Medulla oblongata (tissue), 1 donor: ENCODE results near the gene ACOT12.
"Not testable (repeated sequence)": the region's sequence is repeated elsewhere in the genome, so short reads cannot be mapped to it uniquely, and the experiment has no call there.

Source experiments
- DNase-seq: peaks from one replicate; pipeline ENCODE4 v3.0.0-alpha.2; 2015; ENCODE audit errors: extremely low spot score

ACOT12 gene

DNA sequence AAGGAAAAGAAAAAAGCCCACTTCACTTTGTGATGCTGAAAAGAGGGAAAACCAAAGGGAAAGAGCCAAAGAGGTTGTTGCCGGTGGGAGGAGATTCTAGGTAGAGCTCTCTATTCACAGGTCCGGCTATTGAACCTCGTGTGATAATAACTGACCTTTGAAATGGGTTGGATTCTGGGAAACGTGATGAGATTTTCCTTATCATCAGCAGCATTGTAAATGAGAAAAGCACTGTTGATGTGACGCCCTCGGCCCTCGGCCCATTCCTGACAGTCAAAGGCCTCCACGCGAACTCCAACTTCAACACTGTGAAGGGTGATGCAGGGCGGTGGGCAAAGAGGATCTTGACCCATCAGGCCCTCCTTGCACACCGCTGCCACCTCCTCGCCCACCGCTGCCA, 49.2 kb downstream of the ACOT12 start:
- no peak for DNase-seq

DNA sequence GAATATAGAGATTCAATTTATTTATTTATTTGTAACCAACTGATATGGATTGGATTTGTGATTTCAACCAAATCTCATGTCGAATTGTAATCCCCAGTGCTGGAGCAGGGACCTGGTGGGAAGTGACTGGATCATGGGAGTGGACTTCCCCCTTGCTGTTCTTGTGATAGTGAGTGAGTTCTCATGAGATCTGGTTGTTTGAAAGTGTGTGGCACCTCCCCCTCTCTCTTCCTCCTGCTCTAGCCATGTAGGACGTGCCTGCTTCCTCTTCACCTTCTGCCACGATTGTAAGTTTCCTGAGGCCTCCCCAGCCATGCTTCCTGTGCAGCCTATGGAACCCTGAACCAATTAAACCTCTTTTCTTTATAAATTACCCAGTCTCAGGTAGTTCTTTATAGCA, 55.7 kb downstream of the ACOT12 start:
- DNase-seq: not testable (repeated sequence)

DNA sequence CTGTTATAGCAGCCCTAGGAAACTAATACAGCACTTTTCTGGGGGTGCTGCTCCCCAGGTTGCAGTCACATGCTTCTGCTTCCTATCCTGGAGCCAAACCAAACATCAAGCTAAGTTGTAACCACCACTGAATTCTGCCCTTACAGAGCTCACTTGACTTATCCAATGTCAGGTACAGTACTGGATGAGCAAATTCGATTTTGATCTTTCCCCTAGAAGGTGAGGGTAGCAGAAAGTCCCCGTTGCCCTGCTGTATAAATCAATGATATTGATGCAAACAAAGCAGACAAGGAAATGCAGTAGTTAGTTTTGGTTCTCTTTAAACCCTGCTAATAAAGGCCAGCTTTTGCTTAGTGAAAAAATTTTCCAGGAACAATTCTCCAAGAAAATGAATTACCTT, 56.1 kb downstream of the ACOT12 start:
- no peak for DNase-seq

DNA sequence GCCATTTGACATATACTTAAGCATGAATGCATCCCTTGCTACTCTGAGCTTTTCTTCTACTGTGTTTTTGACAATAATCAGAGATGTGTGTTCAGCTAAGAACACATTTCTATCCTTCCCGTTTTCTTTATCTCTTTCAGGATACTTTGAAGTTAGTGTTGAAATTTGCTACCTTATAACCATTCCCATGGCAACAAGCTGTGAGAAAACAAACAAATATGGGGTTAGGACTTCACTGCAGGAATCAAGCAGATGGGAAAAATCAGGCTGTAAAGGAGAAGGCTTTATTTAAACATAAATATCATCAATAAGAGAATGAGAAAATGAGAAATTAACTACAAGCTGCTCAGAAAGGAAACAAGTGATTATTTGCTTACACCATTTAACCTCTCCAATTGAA, 57.4 kb downstream of the ACOT12 start:
- DNase-seq: no peak

DNA sequence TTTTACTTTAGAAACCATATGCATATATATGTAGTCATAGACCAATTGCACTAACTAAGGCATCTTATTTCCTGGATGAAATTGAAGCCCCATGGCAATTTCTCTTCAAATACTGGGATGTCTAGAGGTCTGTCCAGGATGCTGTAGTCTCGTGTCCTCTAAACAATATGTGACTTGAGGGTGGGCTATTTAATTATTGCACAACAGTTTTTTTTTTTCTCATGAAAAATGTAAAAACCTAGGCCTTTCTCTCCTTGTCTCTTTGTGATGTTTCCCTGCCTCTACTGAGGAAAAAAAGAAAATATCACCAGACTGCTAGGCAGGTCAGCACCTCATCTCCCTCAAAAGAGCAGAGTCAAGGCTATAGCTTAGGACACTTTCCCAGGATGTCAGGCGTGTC, 58.0 kb downstream of the ACOT12 start:
- DNase-seq: no peak

DNA sequence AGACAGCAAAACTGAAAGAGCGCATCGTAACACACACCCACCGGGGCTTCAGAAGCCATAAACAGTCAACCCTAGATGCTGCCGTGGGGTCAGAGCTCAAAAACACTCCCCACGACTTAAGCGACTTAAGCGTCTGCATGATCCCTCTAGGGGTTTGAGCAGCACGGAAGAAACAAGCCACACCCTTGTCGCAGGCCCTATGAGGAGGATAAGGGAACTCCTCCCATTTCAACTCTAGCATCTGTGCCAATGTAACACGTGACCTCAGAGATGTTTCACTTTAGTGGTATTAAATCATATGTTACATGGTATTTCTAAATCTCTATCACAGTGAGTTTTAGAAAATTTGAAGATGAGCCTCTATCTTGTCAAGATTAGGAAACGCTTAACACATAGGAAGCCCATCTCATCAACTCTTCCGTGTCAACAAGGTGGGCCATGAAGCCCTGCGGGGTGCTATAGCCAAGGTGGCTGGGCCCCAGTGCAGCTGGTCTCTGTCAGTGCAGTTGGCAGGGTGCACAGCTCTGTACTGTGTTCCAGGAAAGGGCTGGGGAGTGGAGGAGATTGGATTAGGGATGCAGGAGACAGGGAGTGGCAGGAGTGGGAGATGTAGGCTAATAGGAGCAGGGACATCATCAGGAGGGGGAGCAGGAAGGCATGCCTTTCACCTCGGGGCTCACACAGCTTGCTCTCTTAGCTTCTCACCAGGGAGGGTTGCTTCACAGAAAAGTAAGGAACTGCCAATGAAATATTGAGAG, 59.5 kb downstream of the ACOT12 start:
- no peak for DNase-seq

DNA sequence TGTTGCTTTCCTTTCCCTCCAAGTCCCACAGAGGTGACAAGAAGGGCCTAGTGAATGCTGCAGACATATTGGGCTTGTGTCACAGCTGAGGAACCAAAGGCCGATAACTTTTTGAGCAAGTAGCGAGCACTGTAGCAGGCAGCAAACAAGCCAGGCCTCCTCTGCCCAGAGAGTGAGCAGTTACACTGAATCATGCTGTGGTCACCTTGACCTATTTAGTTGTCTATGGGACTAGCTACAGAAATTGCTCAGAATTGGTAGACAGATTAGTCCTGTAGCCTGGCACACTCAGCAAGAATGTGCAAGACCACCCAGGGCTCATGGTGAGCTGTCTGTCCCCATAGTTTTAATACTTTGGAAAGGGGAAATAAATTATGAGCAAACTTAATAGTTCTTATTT, 67.4 kb downstream of the ACOT12 start:
- DNase-seq: no peak

DNA sequence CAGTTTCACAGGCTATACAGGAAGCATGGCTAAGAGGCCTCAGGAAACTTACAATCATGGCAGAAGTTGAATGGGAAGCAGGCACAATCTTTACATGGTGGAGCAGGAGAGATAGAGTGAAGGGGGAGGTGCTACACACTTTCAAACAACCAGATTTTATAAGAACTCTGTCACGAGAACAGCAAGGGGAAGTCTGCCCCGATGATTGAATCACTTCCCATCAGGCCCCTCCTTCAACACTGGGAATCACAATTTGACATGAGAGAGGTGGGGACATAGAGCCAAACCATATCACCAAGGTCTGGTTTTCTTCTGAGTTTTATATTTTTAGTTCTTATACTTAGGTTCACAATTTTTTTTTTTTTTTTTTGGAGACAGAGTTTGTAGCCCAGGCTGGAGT, 76.4 kb downstream of the ACOT12 start:
- no peak for DNase-seq

DNA sequence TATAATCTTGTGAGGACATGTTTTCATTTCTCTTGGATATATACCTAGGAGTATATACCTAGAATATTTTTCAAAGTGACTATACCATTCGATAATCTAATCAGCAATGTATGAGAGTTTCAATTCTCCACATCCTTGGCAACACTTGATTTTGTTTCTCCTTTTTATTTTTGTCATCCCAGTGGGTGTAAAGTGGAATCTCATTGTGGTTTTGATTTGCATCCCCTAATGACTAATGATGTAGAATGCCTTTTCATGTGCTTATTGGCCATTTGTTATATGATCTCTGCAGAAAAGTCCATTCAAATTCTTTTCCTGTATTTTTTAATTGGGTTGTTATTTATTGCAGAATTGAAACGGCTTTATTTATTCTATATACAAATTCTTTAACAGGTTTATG, 77.4 kb downstream of the ACOT12 start:
- no peak for DNase-seq

DNA sequence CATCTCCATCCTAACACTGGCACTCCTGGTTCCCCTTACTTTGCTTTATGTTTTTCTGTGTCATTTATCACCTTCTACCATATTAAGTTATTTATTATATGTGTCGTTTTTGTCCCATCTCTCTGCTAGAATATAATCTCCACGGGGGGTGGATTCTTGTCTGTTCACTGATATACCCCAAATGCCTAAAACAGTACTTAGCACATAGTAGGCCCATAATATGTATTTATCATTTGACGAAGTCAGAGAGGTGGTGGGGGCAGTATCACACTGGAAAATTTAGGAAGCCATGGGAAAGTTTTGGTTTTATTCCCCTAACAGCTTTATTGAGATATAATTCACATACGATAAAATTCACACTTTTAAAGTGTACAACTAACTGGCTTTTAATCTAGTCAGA, 78.1 kb downstream of the ACOT12 start:
- no peak for DNase-seq

DNA sequence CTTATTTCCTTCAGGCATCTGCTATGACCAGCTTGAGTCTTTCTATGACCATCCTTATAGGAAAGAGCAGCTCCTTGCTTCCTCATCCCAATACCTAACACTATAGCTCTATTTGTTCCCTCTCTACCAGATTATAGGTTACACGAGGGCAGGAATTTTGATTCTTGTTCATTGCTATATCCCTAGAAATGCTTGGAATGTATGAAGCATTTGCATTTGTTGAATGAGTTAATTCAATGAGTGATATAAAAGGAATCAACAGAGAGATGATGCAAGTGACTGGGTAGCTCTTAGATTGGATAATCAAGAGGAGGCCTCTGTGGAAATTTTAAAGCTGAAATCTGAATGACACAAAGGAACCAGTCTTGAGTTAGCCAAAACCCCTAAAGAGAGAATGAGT, 78.6 kb downstream of the ACOT12 start:
- DNase-seq: no peak

DNA sequence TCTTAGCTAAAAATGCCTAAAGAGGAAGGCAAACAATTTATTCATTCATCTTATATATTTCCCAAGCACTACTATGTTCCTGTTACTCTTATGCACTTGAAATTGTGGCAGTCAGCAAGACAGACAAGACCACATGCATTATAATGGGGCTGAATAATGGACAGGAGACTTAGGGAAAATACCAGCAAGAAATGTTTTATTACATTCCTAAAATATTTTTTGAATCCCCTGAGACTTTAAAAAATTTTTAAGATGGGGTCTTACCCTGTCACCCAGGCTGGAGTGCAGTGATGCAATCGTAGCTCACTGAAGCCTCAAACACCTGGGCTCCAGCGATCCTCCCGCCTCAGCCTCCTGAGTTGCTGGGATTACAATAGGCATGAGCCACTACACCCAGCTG, 79.4 kb downstream of the ACOT12 start:
- no peak for DNase-seq

DNA sequence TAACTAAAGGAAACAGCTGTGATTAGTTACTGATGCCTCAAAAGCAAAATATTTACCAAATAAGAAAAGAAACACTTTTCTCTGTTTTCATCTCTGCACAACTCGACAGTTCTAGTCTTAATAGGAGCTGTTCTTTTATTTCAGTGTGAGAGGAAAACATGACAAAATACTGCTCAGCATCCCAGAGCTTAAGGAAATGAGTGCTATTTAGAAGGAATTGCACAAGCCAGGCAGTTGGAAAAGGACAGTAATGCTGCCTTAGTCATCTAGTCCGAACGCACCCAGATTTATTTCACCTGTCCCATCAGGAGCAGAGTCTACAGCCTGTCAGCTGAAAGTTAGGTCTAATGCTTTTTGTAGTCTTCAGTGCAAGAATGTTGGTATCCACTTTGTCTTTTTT, 80.2 kb downstream of the ACOT12 start:
- DNase-seq: no peak

DNA sequence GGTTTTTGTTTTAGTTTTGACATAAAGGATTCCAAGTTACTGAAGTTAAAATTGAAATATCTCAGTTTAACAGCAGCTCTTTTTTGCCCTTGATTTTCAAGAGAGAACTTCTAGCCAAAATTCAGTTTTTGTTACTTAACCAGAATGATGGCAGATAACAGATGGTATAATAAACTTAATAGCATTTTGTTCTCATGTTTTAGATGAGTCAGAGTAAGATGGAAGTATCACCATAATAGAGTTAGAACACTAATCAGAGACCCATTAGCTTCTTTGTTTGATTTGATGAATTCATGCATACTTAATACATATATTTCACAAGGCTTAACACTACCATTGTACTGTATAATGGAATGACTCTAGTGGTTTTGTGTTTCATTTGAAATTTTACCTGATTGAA, 80.7 kb downstream of the ACOT12 start:
- no peak for DNase-seq

DNA sequence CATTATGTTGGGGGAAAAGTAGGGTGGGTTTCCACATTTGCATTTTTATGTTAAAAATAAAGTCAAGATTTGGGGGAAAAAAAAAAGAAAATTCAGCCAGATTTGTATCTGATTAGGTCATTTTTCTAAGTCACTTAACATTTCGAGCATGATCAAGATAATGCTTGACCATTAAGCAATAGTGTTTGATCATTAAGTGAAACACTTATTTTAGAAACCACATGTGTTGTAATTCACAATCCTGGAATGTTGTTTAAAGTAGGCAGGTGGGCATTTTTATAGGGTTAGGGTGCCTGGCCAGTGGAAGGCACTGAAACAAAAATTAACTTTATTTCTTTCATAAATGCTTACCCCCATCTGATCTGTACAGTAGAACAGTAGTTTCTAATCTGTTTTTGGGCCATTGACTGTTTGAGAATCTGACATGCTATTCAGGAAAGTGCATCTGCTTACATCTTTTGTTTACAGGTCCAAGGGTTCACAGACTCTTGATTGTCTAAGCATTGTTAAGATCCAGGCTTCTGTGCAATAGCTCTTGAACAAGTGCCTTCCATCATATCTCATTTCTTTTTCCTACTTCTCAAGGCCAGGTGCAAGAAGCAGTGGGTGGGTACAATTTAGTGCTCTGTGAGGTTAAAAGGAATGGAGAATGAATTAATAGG, 83.4 kb downstream of the ACOT12 start:
- DNase-seq: no peak

DNA sequence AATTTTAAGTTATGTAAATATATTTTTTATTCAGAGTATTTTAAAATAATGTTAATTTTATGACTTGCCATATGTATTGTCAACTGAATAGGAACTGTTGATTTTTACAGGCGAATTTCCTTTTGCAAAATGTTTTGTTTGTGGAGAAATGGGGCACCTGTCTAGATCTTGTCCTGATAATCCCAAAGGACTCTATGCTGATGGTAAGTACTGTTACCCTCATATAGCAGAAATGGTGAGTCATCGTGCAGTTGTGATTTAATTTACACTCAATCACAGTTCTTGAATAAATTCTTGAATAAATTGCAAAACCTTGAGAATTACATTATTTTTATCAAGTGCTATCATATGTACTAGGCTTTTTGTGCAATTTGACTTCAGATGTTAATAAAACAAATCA, 85.1 kb downstream of the ACOT12 start:
- no peak for DNase-seq

DNA sequence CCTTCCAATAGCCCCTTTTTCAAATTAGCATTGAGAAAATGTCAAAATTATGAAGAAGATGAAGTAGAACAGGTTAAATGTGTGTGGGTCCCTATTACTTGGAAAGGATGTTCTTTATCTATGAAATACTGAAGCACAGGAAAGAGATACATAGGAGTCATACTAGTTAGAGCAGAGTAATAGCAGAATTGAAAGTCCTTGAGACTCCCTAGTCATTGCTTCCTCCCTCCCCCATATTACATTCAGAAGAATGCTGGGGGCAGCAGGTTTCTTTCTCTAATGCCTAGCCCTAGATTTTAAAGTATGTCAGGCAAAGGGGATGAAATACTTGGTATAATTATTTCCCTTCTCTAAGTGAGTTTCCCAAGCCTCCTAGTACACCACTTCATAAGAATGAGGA, 88.1 kb downstream of the ACOT12 start:
- DNase-seq: no peak

DNA sequence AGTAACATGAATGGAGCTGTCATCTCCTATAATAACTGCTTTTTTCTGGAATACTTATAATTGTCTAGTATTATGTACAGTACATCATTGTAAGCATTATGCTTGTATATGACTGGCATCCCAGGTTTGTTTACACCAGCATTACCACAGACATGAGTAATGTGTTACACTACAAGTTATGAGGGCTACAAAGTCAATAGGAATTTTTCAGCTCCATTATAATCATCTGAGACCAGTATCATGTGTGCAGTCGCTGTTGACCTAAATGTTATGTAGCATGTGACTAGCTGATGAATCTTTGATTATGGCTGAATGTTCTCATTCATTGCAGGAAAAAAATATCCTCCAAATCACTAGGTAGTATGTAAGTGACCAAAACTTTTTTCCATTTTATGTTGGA, 90.4 kb downstream of the ACOT12 start:
- DNase-seq: no peak

DNA sequence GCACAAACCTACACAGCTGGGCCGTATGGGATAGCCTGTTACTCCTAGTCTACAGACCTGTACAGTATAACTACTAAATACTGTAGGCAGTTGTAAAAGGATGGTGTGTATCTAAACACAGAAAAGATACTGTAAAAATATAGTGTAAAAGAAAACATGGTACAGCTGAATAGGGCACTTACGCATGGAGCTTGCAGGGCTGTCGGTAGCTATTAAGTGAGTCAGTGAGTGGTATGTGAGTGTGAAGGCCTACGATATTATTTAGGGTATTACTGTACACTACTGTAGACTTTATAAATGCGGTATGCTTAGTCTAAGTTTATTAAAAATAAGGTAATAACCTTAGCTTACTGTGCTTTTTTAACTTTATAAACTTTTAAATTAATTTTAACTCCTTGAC, 91.3 kb downstream of the ACOT12 start:
- no peak for DNase-seq

DNA sequence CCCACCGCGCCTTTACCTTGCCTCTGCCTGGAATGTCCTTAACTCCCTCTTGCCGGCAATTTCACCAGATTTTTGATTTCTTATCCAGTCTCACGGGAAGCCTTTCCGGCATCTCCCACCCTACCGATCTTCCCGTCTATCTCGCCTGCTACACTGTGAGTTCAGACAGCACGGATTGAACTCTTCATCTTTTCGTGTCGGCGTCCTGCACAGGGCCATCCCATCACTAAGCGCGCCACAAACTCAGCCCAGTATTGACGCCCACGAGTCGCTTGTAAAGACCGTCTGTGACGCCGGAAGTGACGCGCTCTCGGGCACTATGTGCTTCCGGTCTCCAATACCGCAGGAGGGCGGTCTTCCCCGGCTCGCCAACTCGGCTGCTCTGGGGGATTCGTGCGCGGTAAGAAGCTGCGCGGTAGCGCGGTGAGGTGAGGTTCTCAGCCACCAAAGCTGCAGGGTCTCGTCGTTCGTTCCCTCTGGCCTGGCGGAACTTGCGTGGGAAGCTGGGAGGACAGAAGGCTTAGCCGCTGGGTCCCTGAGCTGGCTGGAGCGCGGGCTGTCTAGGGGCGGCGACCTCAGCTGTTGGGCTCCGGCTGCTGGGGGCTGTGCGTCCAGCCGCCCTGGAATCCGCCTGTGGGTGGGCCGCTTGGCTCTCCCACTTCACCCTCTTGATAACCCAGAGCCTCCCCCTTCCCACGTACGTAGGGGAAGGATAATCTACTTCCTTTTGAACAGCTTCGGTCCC, 92.5 kb downstream of the ACOT12 start, which contains the start of gene ZCCHC9:
ZCCHC9 (plus strand) TSS at position 317 of the 745 bp plus-strand sequence. CDS start 3,171 bp downstream, outside the sequence.
- DNase-seq: peak; percentile 97

DNA sequence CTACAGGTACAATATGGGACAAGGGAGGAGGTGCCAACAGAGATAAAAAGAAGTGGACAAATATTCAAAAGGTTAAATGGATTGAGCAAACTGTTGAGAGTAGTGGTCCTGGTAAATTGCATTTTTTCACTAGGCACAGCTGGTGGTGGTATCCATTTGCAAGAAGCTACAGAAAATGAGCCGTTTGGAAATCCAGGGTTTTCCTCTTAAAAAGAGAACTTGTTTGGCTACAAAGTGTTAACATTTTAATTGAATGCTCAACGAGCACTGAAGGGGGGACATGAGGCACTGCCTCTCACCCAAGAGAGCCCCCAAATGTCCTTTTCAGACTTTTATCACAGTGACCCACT, 93.0 kb downstream of the ACOT12 start:
- no peak for DNase-seq

DNA sequence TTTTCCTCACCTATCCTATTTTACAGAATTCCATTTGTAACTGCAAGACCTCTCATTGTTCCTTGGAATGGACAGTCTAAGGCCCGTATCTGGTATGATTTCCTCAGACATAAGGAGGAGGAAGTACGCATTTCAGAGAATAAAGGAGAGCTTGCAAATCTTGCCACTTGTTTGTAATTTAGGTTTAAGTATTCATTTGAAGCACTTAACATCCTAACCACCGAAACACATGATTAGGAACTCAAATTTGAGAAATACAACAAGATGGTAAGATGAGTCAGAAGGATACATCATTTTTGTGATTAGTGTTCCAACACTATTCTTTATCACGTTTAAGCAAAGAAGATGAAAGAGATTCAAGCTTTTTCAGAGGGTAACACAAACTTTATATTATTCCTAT, 96.4 kb downstream of the ACOT12 start:
- DNase-seq: no peak

DNA sequence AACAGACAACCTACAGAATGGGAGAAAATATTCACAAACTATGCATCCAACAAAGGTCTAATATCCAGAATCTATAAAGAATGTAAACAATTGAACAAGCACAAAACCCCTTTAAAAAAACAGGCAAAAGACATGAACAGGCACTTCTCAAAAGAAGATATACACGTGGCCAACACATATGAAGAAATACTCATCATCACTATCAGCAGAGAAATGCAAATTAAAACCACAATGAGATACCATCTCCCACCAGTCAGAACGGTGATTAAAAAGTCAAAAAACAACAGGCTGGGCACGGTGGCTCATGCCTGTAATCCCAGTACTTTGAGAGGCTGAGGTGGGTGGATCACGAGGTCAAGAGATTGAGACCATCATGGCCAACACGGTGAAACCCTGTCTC, 99.9 kb downstream of the ACOT12 start:
- not testable (repeated sequence) for DNase-seq
